ENCODE measurements around the gene APBA2. TPM values are rescaled to one million over a fixed set of nuclear protein-coding genes. Genes with fewer than 3 reads are reported as not detected.

APBA2 gene
- total and polyA plus RNA-seq, 10 donors, result 5.8 to 33.8 (median 18.3) TPM

DNA sequence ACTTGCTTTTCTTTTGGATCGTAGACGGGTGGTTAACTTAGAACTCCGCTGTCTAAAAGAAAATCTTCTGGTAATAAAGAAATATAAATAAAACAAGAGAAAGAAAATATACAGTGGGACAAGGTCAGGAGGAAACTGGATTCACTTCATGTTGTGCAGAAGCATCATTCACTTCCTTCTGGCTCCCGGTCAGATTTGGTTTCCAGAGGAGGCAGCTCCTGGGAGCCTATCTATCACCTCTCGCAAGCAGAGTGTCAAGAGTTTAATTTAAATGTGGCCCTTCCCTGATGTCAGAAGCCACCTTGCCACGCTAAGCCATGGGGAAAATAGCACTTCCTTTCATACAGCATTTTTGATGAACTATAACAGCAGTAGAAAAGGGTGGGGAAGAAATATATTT is 244.7 kb downstream of the APBA2 start:
- TF ChIP-seq, protein P1, sequence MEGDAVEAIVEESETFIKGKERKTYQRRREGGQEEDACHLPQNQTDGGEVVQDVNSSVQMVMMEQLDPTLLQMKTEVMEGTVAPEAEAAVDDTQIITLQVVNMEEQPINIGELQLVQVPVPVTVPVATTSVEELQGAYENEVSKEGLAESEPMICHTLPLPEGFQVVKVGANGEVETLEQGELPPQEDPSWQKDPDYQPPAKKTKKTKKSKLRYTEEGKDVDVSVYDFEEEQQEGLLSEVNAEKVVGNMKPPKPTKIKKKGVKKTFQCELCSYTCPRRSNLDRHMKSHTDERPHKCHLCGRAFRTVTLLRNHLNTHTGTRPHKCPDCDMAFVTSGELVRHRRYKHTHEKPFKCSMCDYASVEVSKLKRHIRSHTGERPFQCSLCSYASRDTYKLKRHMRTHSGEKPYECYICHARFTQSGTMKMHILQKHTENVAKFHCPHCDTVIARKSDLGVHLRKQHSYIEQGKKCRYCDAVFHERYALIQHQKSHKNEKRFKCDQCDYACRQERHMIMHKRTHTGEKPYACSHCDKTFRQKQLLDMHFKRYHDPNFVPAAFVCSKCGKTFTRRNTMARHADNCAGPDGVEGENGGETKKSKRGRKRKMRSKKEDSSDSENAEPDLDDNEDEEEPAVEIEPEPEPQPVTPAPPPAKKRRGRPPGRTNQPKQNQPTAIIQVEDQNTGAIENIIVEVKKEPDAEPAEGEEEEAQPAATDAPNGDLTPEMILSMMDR (IDR thresholded peaks at IDR 0.05 in 8 of 11, conservative IDR thresholded peaks at IDR 0.05 in 3 of 11), result no peak
- TF ChIP-seq POLR2A (IDR thresholded peaks at IDR 0.05) (no peak), POLR2AphosphoS5 (IDR thresholded peaks at IDR 0.05) (no peak)
- no peak for DNase-seq
- Histone ChIP-seq H3K36me3 (no peaks in the 10 kb centered on the region), H3K4me3 (no peak overlapping the region), H3K27ac (no peak overlapping the region), H3K9me3 (no peaks in the 10 kb centered on the region), H3K27me3 (replicated peaks in 1 of 7) (no peaks in the 10 kb centered on the region), H3K4me1 (no peaks in the 10 kb centered on the region)
- WGBS, 5 donors, result 47 to 67% (median 50%) methylated on average over 6 of the region's 6 CpGs
- intact Hi-C loops (cut with DNase I; ENCODE audit: low total_unique reads), result no loop called here

DNA sequence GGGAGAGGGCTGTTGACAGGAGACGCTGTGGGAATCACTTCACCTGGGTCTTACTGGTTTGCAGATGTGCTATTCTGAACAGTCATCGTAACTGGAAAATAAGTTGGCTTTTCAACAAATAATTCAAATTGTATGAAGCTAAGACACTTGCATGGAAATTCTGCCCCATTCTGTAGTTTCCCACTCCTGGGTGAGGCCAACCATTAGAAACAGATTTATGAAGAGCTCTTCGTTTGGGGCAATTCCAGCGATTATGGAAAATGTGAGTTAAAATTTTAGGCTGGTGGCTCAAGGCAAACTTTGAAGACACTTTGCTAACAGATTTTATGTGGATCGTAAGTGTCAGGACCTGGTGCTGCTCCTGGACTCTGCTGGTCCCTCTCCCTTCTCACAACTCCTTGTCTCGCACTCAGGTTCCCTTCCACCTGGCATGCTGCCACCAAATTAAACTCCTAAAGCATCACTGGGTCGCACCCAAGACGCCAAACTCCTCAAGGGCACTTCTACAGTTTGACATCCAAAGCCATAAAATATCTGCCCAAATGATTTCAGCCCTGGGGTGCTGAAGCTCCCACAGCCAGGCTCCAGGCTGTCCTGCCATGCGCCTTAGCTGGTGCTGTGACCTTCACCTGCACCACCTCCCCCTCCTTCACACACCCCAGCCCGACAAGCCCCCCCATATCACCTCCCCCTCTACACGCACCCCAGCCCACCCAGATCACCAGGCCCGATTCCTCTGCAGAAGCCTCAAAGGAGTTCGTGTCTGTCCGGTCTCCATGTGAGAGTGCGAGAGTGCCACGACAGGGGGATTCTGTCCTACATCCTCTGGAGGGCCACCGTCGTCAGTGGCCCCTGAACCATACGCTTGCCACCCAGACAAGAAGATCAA is 245.4 kb downstream of the APBA2 start:
- intact Hi-C loops (cut with DNase I; ENCODE audit: low total_unique reads), result no loop called here
- no peaks in the 10 kb centered on the region for H3K9me3 ChIP-seq
- 64 to 71% (median 68%) methylated on average over 18 to 19 of the region's 19 CpGs for WGBS, 5 donors
- H3K27me3 ChIP-seq (replicated peaks in 1 of 7), result peaks cover 0 to 7% (median 0%) of the 10 kb centered on the region in 7 donors
- no peak overlapping the region for H3K4me3 ChIP-seq
- H3K27ac ChIP-seq, result no peak overlapping the region
- TF ChIP-seq POLR2A (IDR thresholded peaks at IDR 0.05) (no peak), POLR2AphosphoS5 (IDR thresholded peaks at IDR 0.05) (no peak)
- H3K4me1 ChIP-seq, result no peaks in the 10 kb centered on the region
- peak; percentile 52 for DNase-seq
- H3K36me3 ChIP-seq, result no peaks in the 10 kb centered on the region

DNA sequence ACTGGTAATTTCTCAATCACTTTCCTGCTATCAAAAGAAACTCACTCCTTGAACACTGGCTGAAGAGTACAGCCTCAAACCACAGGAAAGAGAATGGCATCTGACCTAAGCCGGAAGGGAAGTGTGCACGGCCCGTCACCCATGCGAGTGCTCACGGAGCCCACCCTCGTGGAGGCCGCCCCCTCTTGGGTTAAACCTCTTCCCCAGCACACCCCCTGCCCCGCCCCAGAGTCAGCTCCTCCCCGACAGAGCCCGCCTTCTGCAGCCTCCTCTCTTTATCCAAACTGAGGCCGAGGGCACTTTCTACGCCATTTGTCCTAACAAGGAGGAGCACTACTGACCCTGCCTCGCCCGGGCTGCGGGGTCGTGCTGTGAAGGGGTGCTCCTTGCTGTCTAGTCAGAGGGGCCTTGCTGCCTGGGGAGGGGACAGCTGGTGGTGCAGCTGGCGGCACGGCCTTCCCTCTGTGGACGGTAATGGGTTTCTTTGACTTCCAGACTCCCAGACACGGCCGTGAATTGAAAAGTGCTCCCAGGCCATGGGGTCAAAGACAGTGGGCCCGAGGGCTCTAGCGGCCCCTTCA is 246.2 kb downstream of the APBA2 start:
- intact Hi-C loops (cut with DNase I; ENCODE audit: low total_unique reads), result no loop called here
- TF ChIP-seq POLR2AphosphoS5 (IDR thresholded peaks at IDR 0.05) (no peak), POLR2A (IDR thresholded peaks at IDR 0.05) (no peak)
- TF ChIP-seq, protein P1 (IDR thresholded peaks at IDR 0.05 in 8 of 11, conservative IDR thresholded peaks at IDR 0.05 in 3 of 11), result no peak
- no peak overlapping the region for H3K27ac ChIP-seq
- no peaks in the 10 kb centered on the region for H3K4me1 ChIP-seq
- DNase-seq, result peak; percentile 64
- no peaks in the 10 kb centered on the region for H3K36me3 ChIP-seq
- H3K9me3 ChIP-seq, result no peaks in the 10 kb centered on the region
- WGBS, 5 donors, result 52 to 61% (median 57%) methylated on average over 18 to 23 of the region's 23 CpGs
- H3K4me3 ChIP-seq, result no peak overlapping the region
- H3K27me3 ChIP-seq (replicated peaks in 1 of 7), result peaks cover 0 to 11% (median 0%) of the 10 kb centered on the region in 7 donors

DNA sequence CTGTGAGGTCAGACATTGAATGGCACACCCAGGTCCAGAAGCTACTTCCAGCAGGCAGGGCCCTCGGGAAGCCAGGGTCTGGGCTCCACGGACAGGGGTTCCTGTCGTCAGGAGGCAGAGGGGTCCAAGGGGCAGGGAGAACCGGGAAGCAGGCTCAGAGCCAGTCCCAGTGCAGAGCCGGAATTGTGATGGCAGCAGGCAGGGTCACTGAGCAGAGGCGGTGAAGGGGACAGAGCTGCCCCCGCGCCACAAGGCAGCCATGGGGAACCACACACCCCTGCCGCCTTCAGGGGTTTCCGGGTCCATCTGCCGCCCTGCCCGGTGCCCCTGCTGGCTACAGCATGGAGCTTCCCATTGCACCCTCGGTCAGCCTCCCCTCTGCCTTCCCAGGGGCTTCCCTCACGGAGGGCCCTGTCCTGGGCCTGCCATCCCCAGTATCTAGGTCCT is 247.0 kb downstream of the APBA2 start:
- Histone ChIP-seq H3K27me3 (replicated peaks in 1 of 7) (peaks cover 0 to 16% (median 0%) of the 10 kb centered on the region in 7 donors), H3K27ac (no peak overlapping the region), H3K4me1 (no peaks in the 10 kb centered on the region), H3K36me3 (no peaks in the 10 kb centered on the region), H3K9me3 (no peaks in the 10 kb centered on the region), H3K4me3 (no peak overlapping the region)
- WGBS, 5 donors, result 72 to 83% (median 79%) methylated on average over 10 to 14 of the region's 14 CpGs
- peak; percentile 64 for DNase-seq
- TF ChIP-seq POLR2A (IDR thresholded peaks at IDR 0.05), result no peak
- TF ChIP-seq, protein P1 (IDR thresholded peaks at IDR 0.05 in 8 of 11, conservative IDR thresholded peaks at IDR 0.05 in 3 of 11), result no peak
- TF ChIP-seq POLR2AphosphoS5 (IDR thresholded peaks at IDR 0.05), result no peak
- intact Hi-C loops (cut with DNase I; ENCODE audit: low total_unique reads), result no loop called here
